ENCODE results near the gene SLC6A18.
"Not testable (repeated sequence)": the region's sequence is repeated elsewhere in the genome, so short reads cannot be mapped to it uniquely, and the experiment has no call there.

Gene SLC6A18

GRCh38 chr5:1259806-1260480 is 34.8 kb downstream of the SLC6A18 start:
- DNase-seq = no peak

GRCh38 chr5:1261643-1262042 is 36.5 kb downstream of the SLC6A18 start:
- DNase-seq = no peak

GRCh38 chr5:1262381-1262780 is 37.2 kb downstream of the SLC6A18 start:
- DNase-seq = no peak

GRCh38 chr5:1264211-1264610 is 39.0 kb downstream of the SLC6A18 start:
- DNase-seq = no peak

- no peak for DNase-seq
Measured at GRCh38 chr5:1265026-1265425, 39.8 kb downstream of the SLC6A18 start.

- DNase-seq = no peak
Measured at GRCh38 chr5:1265461-1266455, 40.6 kb downstream of the SLC6A18 start.

GRCh38 chr5:1266791-1267190 is 41.6 kb downstream of the SLC6A18 start:
- DNase-seq = no peak

- not testable (repeated sequence) for DNase-seq
Measured at GRCh38 chr5:1267464-1267863, 42.3 kb downstream of the SLC6A18 start.

- no peak for DNase-seq
Measured at GRCh38 chr5:1268056-1268455, 42.9 kb downstream of the SLC6A18 start.

GRCh38 chr5:1268666-1269065 is 43.5 kb downstream of the SLC6A18 start:
- DNase-seq = no peak

- no peak for DNase-seq
Measured at GRCh38 chr5:1270426-1270825, 45.2 kb downstream of the SLC6A18 start.

- no peak for DNase-seq
Measured at GRCh38 chr5:1270933-1271914, 46.0 kb downstream of the SLC6A18 start.

GRCh38 chr5:1272201-1272600 is 47.0 kb downstream of the SLC6A18 start:
- no peak for DNase-seq

GRCh38 chr5:1273745-1274144 is 48.6 kb downstream of the SLC6A18 start:
- no peak for DNase-seq

GRCh38 chr5:1274471-1274870 is 49.3 kb downstream of the SLC6A18 start:
- DNase-seq = no peak

- DNase-seq = not testable (repeated sequence)
Measured at GRCh38 chr5:1275397-1276391, 50.5 kb downstream of the SLC6A18 start.

- no peak for DNase-seq
Measured at GRCh38 chr5:1276930-1277329, 51.7 kb downstream of the SLC6A18 start.

GRCh38 chr5:1277331-1277730 is 52.1 kb downstream of the SLC6A18 start:
- no peak for DNase-seq

GRCh38 chr5:1277781-1278180 is 52.6 kb downstream of the SLC6A18 start:
- DNase-seq = no peak

GRCh38 chr5:1278216-1278615 is 53.0 kb downstream of the SLC6A18 start:
- no peak for DNase-seq

- no peak for DNase-seq
Measured at GRCh38 chr5:1278656-1279442, 53.7 kb downstream of the SLC6A18 start.

All from Kasumi-1 (cell line).